PC-3 (cell line): ENCODE results near the gene KCNJ6. TPM values are rescaled to one million over a fixed set of nuclear protein-coding genes. Genes with fewer than 3 reads are reported as not detected.

Source experiments
- ATAC-seq: fragments of 200-7000 bp; cut with Tn5 transposase; 2 replicates; pipeline ENCODE4 v1.9.1; 2020; ENCODE audit warnings: mild to moderate bottlenecking, moderate library complexity
- BruUV-seq: library from RNA; stranded (reverse); fragments of 400-500 nt; replicated peaks from 2 replicates; lab custom pipeline; 2021; lab: Mats Ljungman, UMichigan
- CTCF ChIA-PET: fragments of 300-600 bp; sonication (Branson Sonifier 250); formaldehyde crosslinking; loops from one replicate; lab custom pipeline; 2022; ENCODE audit warnings: antibody characterized with exemption; lab: Charles Lee
- POLR2A ChIA-PET: fragments of 300-600 bp; sonication (Branson Sonifier 250); formaldehyde crosslinking; loops from one replicate; lab custom pipeline; 2022; ENCODE audit warnings: antibody characterized with exemption; ENCODE audit not compliant: unreplicated experiment; lab: Charles Lee
- DNase-seq: peaks from one replicate; pipeline ENCODE4 v3.0.0-alpha.2; 2015
- H2AFZ ChIP-seq: fragments of 300-600 bp; sonication (generic); 2 replicates; pipeline ENCODE4 v1.6.0; 2016; ENCODE audit warnings: antibody characterized with exemption, low read length
- H3F3A ChIP-seq: fragments of 300-600 bp; sonication (generic); one replicate; pipeline ENCODE4 v1.6.0; 2017; ENCODE audit warnings: antibody characterized with exemption, low read length, control low read depth, mild to moderate bottlenecking; ENCODE audit not compliant: unreplicated experiment
- H3K27ac ChIP-seq: fragments of 300-600 bp; sonication (generic); 2 replicates; pipeline ENCODE4 v1.5.1; 2016; ENCODE audit warnings: mild to moderate bottlenecking, low read length
- H3K27me3 ChIP-seq: fragments of 300-600 bp; sonication (generic); 2 replicates; pipeline ENCODE4 v1.6.1; 2016; ENCODE audit warnings: low read length, mixed read lengths
- H3K36me3 ChIP-seq: fragments of 300-600 bp; sonication (generic); 2 replicates; pipeline ENCODE4 v1.6.1; 2016; ENCODE audit warnings: low read depth, mixed run types, low read length, mixed read lengths
- H3K4me1 ChIP-seq: fragments of 300-600 bp; sonication (generic); 2 replicates; pipeline ENCODE4 v1.5.1; 2016; ENCODE audit warnings: low read length; ENCODE audit not compliant: insufficient read depth
- H3K4me2 ChIP-seq: fragments of 300-600 bp; sonication (generic); 2 replicates; pipeline ENCODE4 v1.6.0; 2016; ENCODE audit warnings: low read length
- H3K4me3 ChIP-seq: fragments of 300-600 bp; sonication (generic); 2 replicates; pipeline ENCODE4 v1.5.1; 2016; ENCODE audit warnings: mild to moderate bottlenecking, low read length, mixed read lengths
- H3K79me2 ChIP-seq: fragments of 300-600 bp; sonication (generic); 2 replicates; pipeline ENCODE4 v1.6.1; 2017; ENCODE audit warnings: low read length, mixed read lengths
- H3K9ac ChIP-seq: fragments of 300-600 bp; sonication (generic); 2 replicates; pipeline ENCODE4 v1.6.0; 2016; ENCODE audit warnings: mild to moderate bottlenecking, low read length
- H3K9me2 ChIP-seq: fragments of 300-600 bp; sonication (generic); replicated peaks from 2 replicates; pipeline ENCODE4 v1.6.1; 2016; ENCODE audit warnings: mixed run types, low read length, mixed read lengths
- H3K9me3 ChIP-seq: fragments of 300-600 bp; sonication (generic); 2 replicates; pipeline ENCODE4 v1.6.1; 2016; ENCODE audit warnings: low read length, mixed read lengths
- H4K20me1 ChIP-seq: fragments of 300-600 bp; sonication (generic); 2 replicates; pipeline ENCODE4 v1.6.1; 2016; ENCODE audit warnings: low read length, mixed read lengths
- CTCF ChIP-seq: fragments of 300-600 bp; sonication (generic); conservative IDR thresholded peaks from 2 replicates; pipeline ENCODE4 v1.5.1; 2017; ENCODE audit warnings: antibody characterized with exemption, low read depth, mild to moderate bottlenecking, low read length
- EZH2 ChIP-seq: fragments of 300-600 bp; sonication (generic); IDR thresholded peaks from one replicate; pipeline ENCODE4 v1.6.1; 2017; ENCODE audit warnings: antibody characterized with exemption, mild to moderate bottlenecking, low read length; ENCODE audit not compliant: unreplicated experiment
- EZH2phosphoT487 ChIP-seq: fragments of 300-600 bp; sonication (generic); IDR thresholded peaks from 2 replicates; pipeline ENCODE4 v1.6.1; 2018; ENCODE audit warnings: mild to moderate bottlenecking, antibody characterized with exemption, low read length, borderline replicate concordance
- intact Hi-C: fragments of 100-400 bp; cut with micrococcal nuclease; formaldehyde crosslinking; loops from 2 replicates; pipeline ENCODE4 v1.9.0; 2023
- total RNA-seq: library from RNA; depleted of rRNA; stranded (reverse); fragments of >200 nt; gene quantifications from 2 replicates; pipeline ENCODE4 v1.2.3, GENCODE V29; 2014

The KCNJ6 gene
- total RNA-seq, 1 experiment from 2014 or later = not detected

GRCh38 chr21:37642493-37642892, 273.8 kb downstream of the KCNJ6 start:
- no peak overlapping the region for H3K4me3 ChIP-seq
- POLR2A ChIA-PET = no interaction called here
- H3K27ac ChIP-seq = no peak overlapping the region
- peak; percentile 68 for DNase-seq
- peaks cover 13% of the 10 kb centered on the region for H3K4me1 ChIP-seq
- CTCF ChIA-PET = no interaction called here
- H3K9ac ChIP-seq = no peak overlapping the region
- intact Hi-C loops = loop anchor here (10.0 kb wide), 1 partner anchor 148 kb away; no protein-coding TSS in a partner anchor
- H3K27me3 ChIP-seq = no peaks in the 10 kb centered on the region
- peak; percentile 47 for ATAC-seq
- TF ChIP-seq EZH2 (no peak), EZH2phosphoT487 (no peak), CTCF (peak; percentile 66; the same call in 1 of the 2 replicates)
- no peaks in the 10 kb centered on the region for H4K20me1 ChIP-seq
- H3K9me3 ChIP-seq = no peaks in the 10 kb centered on the region
- peak overlapping the region; percentile 81 for H2AFZ ChIP-seq
- no peaks in the 10 kb centered on the region for H3K9me2 ChIP-seq
- no peaks in the 10 kb centered on the region for H3K79me2 ChIP-seq
- H3F3A ChIP-seq = no peaks in the 10 kb centered on the region
- peak overlapping the region; percentile 37; the same call in 1 of the 2 replicates for H3K4me2 ChIP-seq
- BruUV-seq = no TSS peak
- H3K36me3 ChIP-seq = no peaks in the 10 kb centered on the region

- Histone ChIP-seq H2AFZ (no peak overlapping the region), H3K9me3 (no peaks in the 10 kb centered on the region), H3K4me2 (no peak overlapping the region), H3K4me1 (peaks cover 19% of the 10 kb centered on the region), H3K27ac (no peak overlapping the region), H3K36me3 (no peaks in the 10 kb centered on the region), H4K20me1 (no peaks in the 10 kb centered on the region), H3K9ac (no peak overlapping the region), H3K79me2 (no peaks in the 10 kb centered on the region), H3F3A (no peaks in the 10 kb centered on the region), H3K27me3 (no peaks in the 10 kb centered on the region), H3K4me3 (no peak overlapping the region), H3K9me2 (no peaks in the 10 kb centered on the region)
- TF ChIP-seq CTCF = no peak
- TF ChIP-seq EZH2 = no peak
- TF ChIP-seq EZH2phosphoT487 = no peak
- intact Hi-C loops = loop anchor here (10.0 kb wide), 1 partner anchor 145 kb away; no protein-coding TSS in a partner anchor
- ATAC-seq = no peak
- CTCF ChIA-PET = no interaction called here
- no TSS peak for BruUV-seq
- POLR2A ChIA-PET = no interaction called here
- no peak for DNase-seq
Observed at GRCh38 chr21:37639756-37640155, 276.5 kb downstream of the KCNJ6 start.

GRCh38 chr21:37636152-37636860, 280.0 kb downstream of the KCNJ6 start:
- intact Hi-C loops = no loop called here

More at GRCh38 chr21:37636152-37636860, 280.0 kb downstream of the KCNJ6 start:
- H3K27ac ChIP-seq = peak overlapping the region; percentile 78
- BruUV-seq = no TSS peak
- H3K79me2 ChIP-seq = no peaks in the 10 kb centered on the region
- H3F3A ChIP-seq = no peaks in the 10 kb centered on the region
- no peaks in the 10 kb centered on the region for H4K20me1 ChIP-seq
- TF ChIP-seq EZH2phosphoT487 = no peak
- no peak for TF ChIP-seq EZH2
- TF ChIP-seq CTCF = no peak
- H3K9ac ChIP-seq = peak overlapping the region; percentile 38; the same call in 1 of the 2 replicates
- ATAC-seq (peak; percentile 99), DNase-seq (peak; percentile 88)
- H3K4me3 ChIP-seq = peak overlapping the region; percentile 36
- peak overlapping the region; percentile 70 for H3K4me2 ChIP-seq
- peaks cover 19% of the 10 kb centered on the region for H3K4me1 ChIP-seq
- H3K9me2 ChIP-seq = no peaks in the 10 kb centered on the region
- H3K27me3 ChIP-seq = no peaks in the 10 kb centered on the region
- ChIA-PET POLR2A (interaction anchor here (0.5 to 1.3 kb wide), 3 partner anchors 33 to 76 kb away, joined by 3 to 4 read pairs (median 3); no protein-coding TSS in a partner anchor), CTCF (interaction anchor here (0.9 kb wide), 1 partner anchor 72 kb away, joined by 3 read pairs; no protein-coding TSS in a partner anchor)
- H3K9me3 ChIP-seq = peaks cover 14% of the 10 kb centered on the region
- H2AFZ ChIP-seq = peak overlapping the region; percentile 74
- no peaks in the 10 kb centered on the region; the same call in 1 of the 2 replicates for H3K36me3 ChIP-seq
